BLaER1 (cell line): ENCODE measurements around the gene FAM200B.

Experiments
- H3K27ac ChIP-seq: shearing (Covaris generic); formaldehyde crosslinking; 2 replicates; pipeline ENCODE4 v1.8.1; 2022
- H3K27me3 ChIP-seq: shearing (Covaris generic); formaldehyde crosslinking; 2 replicates; pipeline ENCODE4 v1.8.1; 2022
- H3K36me3 ChIP-seq: shearing (Covaris generic); formaldehyde crosslinking; 2 replicates; pipeline ENCODE4 v1.8.1; 2022
- H3K4me1 ChIP-seq: shearing (Covaris generic); formaldehyde crosslinking; 2 replicates; pipeline ENCODE4 v1.8.1; 2022
- H3K4me2 ChIP-seq: shearing (Covaris generic); formaldehyde crosslinking; 2 replicates; pipeline ENCODE4 v1.8.1; 2022
- H3K4me3 ChIP-seq: shearing (Covaris generic); formaldehyde crosslinking; 2 replicates; pipeline ENCODE4 v1.8.1; 2022
- H3K9ac ChIP-seq: shearing (Covaris generic); formaldehyde crosslinking; 2 replicates; pipeline ENCODE4 v1.8.1; 2022
- H3K9me3 ChIP-seq: shearing (Covaris generic); formaldehyde crosslinking; 2 replicates; pipeline ENCODE4 v1.8.1; 2022
- H4K20me1 ChIP-seq: shearing (Covaris generic); formaldehyde crosslinking; 2 replicates; pipeline ENCODE4 v1.8.1; 2022
- Cebpa-rat ChIP-seq: shearing (Covaris generic); IDR thresholded peaks from 2 replicates; pipeline ENCODE4 v1.8.1; 2022

FAM200B gene

GRCh38 chr4:15676899-15677298 is 4.7 kb upstream of the FAM200B start:
- Histone ChIP-seq H3K4me3 (no peak overlapping the region), H3K4me1 (peaks cover 77% of the 10 kb centered on the region), H3K4me2 (peak overlapping the region; percentile 86; the same call in 1 of the 2 replicates), H3K9me3 (peaks cover 5% of the 10 kb centered on the region; the same call in 1 of the 2 replicates), H3K27ac (0 out of 2 replicates have a peak overlapping the region, but pooled peaks have one; percentile 15), H4K20me1 (no peaks in the 10 kb centered on the region), H3K36me3 (peaks cover 21% of the 10 kb centered on the region; the same call in 1 of the 2 replicates), H3K27me3 (no peaks in the 10 kb centered on the region), H3K9ac (no peak overlapping the region)
- no peak for TF ChIP-seq Cebpa-rat

GRCh38 chr4:15677507-15677988 is 4.1 kb upstream of the FAM200B start:
- no peak for TF ChIP-seq Cebpa-rat
- no peak overlapping the region for H3K9ac ChIP-seq
- peaks cover 74% of the 10 kb centered on the region for H3K4me1 ChIP-seq
- no peaks in the 10 kb centered on the region for H3K9me3 ChIP-seq
- H4K20me1 ChIP-seq = no peaks in the 10 kb centered on the region
- no peaks in the 10 kb centered on the region for H3K27me3 ChIP-seq
- H3K27ac ChIP-seq = 0 out of 2 replicates have a peak overlapping the region, but pooled peaks have one; percentile 15
- H3K36me3 ChIP-seq = peaks cover 15% of the 10 kb centered on the region; the same call in 1 of the 2 replicates
- H3K4me2 ChIP-seq = peak overlapping the region; percentile 86
- no peak overlapping the region; the same call in 1 of the 2 replicates for H3K4me3 ChIP-seq

GRCh38 chr4:15681067-15681371 is 608 bp upstream of the FAM200B start:
- H3K36me3 ChIP-seq = peaks cover 22% of the 10 kb centered on the region
- H3K4me3 ChIP-seq = peak overlapping the region; percentile 84
- no peaks in the 10 kb centered on the region for H3K9me3 ChIP-seq
- H3K4me2 ChIP-seq = peak overlapping the region; percentile 74
- peak overlapping the region; percentile 90 for H3K9ac ChIP-seq
- H3K4me1 ChIP-seq = peaks cover 56% of the 10 kb centered on the region
- H3K27me3 ChIP-seq = no peaks in the 10 kb centered on the region
- TF ChIP-seq Cebpa-rat = no peak
- no peaks in the 10 kb centered on the region for H4K20me1 ChIP-seq
- H3K27ac ChIP-seq = peak overlapping the region; percentile 92

- H3K27ac ChIP-seq = peak overlapping the region; percentile 92
Measured at GRCh38 chr4:15682242-15683142, 865 bp downstream of the FAM200B start.

GRCh38 chr4:15683143-15683495 is 1.5 kb downstream of the FAM200B start:
- no peak overlapping the region for H3K27ac ChIP-seq
- no peak overlapping the region for H3K9ac ChIP-seq
- H3K4me3 ChIP-seq = 0 out of 2 replicates have a peak overlapping the region, but pooled peaks have one; percentile 84
- H3K4me1 ChIP-seq = peaks cover 44% of the 10 kb centered on the region
- H4K20me1 ChIP-seq = no peaks in the 10 kb centered on the region
- H3K27me3 ChIP-seq = no peaks in the 10 kb centered on the region
- no peaks in the 10 kb centered on the region for H3K9me3 ChIP-seq
- peaks cover 32% of the 10 kb centered on the region for H3K36me3 ChIP-seq
- peak overlapping the region; percentile 82 for H3K4me2 ChIP-seq
- TF ChIP-seq Cebpa-rat = no peak

More at GRCh38 chr4:15682242-15683142, 865 bp downstream of the FAM200B start:
- Histone ChIP-seq H4K20me1 (no peaks in the 10 kb centered on the region), H3K4me1 (peaks cover 50% of the 10 kb centered on the region), H3K9ac (peak overlapping the region; percentile 90), H3K4me3 (peak overlapping the region; percentile 84), H3K36me3 (peaks cover 32% of the 10 kb centered on the region), H3K9me3 (no peaks in the 10 kb centered on the region), H3K27me3 (no peaks in the 10 kb centered on the region), H3K4me2 (peak overlapping the region; percentile 82)
- TF ChIP-seq Cebpa-rat = no peak

- Histone ChIP-seq H3K27me3 (no peaks in the 10 kb centered on the region), H3K9ac (no peak overlapping the region), H4K20me1 (no peaks in the 10 kb centered on the region), H3K4me2 (no peak overlapping the region), H3K9me3 (no peaks in the 10 kb centered on the region), H3K4me1 (peaks cover 30% of the 10 kb centered on the region), H3K27ac (no peak overlapping the region), H3K4me3 (no peak overlapping the region), H3K36me3 (peaks cover 40% of the 10 kb centered on the region)
- TF ChIP-seq Cebpa-rat = no peak
Measured at GRCh38 chr4:15684498-15684897, 2.9 kb downstream of the FAM200B start.

GRCh38 chr4:15688051-15688450 is 6.4 kb downstream of the FAM200B start:
- Histone ChIP-seq H3K27ac (no peak overlapping the region), H4K20me1 (no peaks in the 10 kb centered on the region), H3K4me3 (no peak overlapping the region), H3K4me1 (peaks cover 21% of the 10 kb centered on the region), H3K27me3 (no peaks in the 10 kb centered on the region), H3K36me3 (peaks cover 41% of the 10 kb centered on the region), H3K9ac (no peak overlapping the region), H3K9me3 (no peaks in the 10 kb centered on the region), H3K4me2 (no peak overlapping the region)
- no peak for TF ChIP-seq Cebpa-rat

GRCh38 chr4:15689540-15689939 is 7.9 kb downstream of the FAM200B start:
- no peak overlapping the region for H3K27ac ChIP-seq
- H3K27me3 ChIP-seq = no peaks in the 10 kb centered on the region
- H3K9ac ChIP-seq = no peak overlapping the region
- H3K9me3 ChIP-seq = 0 out of 2 replicates have a peak, but pooled peaks cover 4% of the 10 kb centered on the region
- no peaks in the 10 kb centered on the region for H4K20me1 ChIP-seq
- H3K4me1 ChIP-seq = peaks cover 11% of the 10 kb centered on the region
- no peak overlapping the region for H3K4me2 ChIP-seq
- peaks cover 39% of the 10 kb centered on the region for H3K36me3 ChIP-seq
- TF ChIP-seq Cebpa-rat = no peak
- no peak overlapping the region for H3K4me3 ChIP-seq

- Histone ChIP-seq H3K9ac (no peak overlapping the region), H3K4me1 (peaks cover 11% of the 10 kb centered on the region), H3K4me3 (no peak overlapping the region), H3K27ac (no peak overlapping the region), H3K9me3 (0 out of 2 replicates have a peak, but pooled peaks cover 4% of the 10 kb centered on the region), H3K4me2 (no peak overlapping the region), H3K27me3 (no peaks in the 10 kb centered on the region), H3K36me3 (peaks cover 35% of the 10 kb centered on the region), H4K20me1 (no peaks in the 10 kb centered on the region)
- TF ChIP-seq Cebpa-rat = no peak
Measured at GRCh38 chr4:15690020-15690809, 8.6 kb downstream of the FAM200B start.
